HEK293 (cell line): ENCODE measurements around the gene ISOC1.

ENCODE experiments used
- CTCF ChIA-PET: fragments of 350-600 bp; formaldehyde crosslinking; extraction: SDS; loops from one replicate; lab custom pipeline; 2021; ENCODE audit warnings: antibody characterized with exemption; lab: Yijun Ruan, JAX
- POLR2A ChIA-PET: fragments of 300-600 bp; formaldehyde crosslinking; extraction: SDS; loops from one replicate; lab custom pipeline; 2020; ENCODE audit warnings: antibody characterized with exemption, inconsistent platforms; lab: Yijun Ruan, JAX
- H3K27ac ChIP-seq: fragments of 200-500 bp; sonication (Bioruptor generic); 2 replicates; pipeline ENCODE4 v1.5.1; 2014; ENCODE audit warnings: low read depth, low read length, control low read depth, inconsistent platforms; ENCODE audit errors: extremely low read depth
- H3K36me3 ChIP-seq, 2 experiments: fragments of 200-500 bp in 1 of 2; sonication (Bioruptor generic) in 1 of 2; 1 replicate in 1 of 2; 2 replicates in 1 of 2; pipeline ENCODE4 v1.5.1; 2014 to 2017; ENCODE audit warnings: inconsistent platforms in 2 of 2, low read length in 2 of 2; ENCODE audit not compliant: control insufficient read depth in 2 of 2, insufficient read depth in 1 of 2
- H3K4me1 ChIP-seq: fragments of 200-500 bp; sonication (Bioruptor generic); 2 replicates; pipeline ENCODE4 v1.5.1; 2014; ENCODE audit warnings: mild to moderate bottlenecking, low read length, inconsistent platforms; ENCODE audit not compliant: control insufficient read depth, insufficient read depth
- H3K4me3 ChIP-seq: 2 replicates; pipeline ENCODE4 v1.5.1; 2011; ENCODE audit warnings: low read depth, mild to moderate bottlenecking, control low read depth, low read length, moderate library complexity
- H3K9me3 ChIP-seq: fragments of 200-500 bp; sonication (Bioruptor generic); 2 replicates; pipeline ENCODE4 v1.5.1; 2014; ENCODE audit warnings: low read depth, low read length, inconsistent platforms; ENCODE audit not compliant: control insufficient read depth, insufficient read depth
- BCL11A ChIP-seq: fragments of 450-650 bp; formaldehyde crosslinking; IDR thresholded peaks from 2 replicates; pipeline ENCODE4 v1.5.1; 2016; ENCODE audit warnings: low read depth, missing biosample characterization, missing genetic modification characterization
- CTCF ChIP-seq: fragments of 450-650 bp; formaldehyde crosslinking; IDR thresholded peaks from 2 replicates; pipeline ENCODE4 v1.5.1; 2016; ENCODE audit warnings: missing biosample characterization, missing genetic modification characterization
- ELK4 ChIP-seq: IDR thresholded peaks from 2 replicates; pipeline ENCODE4 v1.6.1; 2011; ENCODE audit warnings: mild to moderate bottlenecking, low read depth, low read length, borderline replicate concordance
- INSM2 ChIP-seq: fragments of 450-650 bp; formaldehyde crosslinking; IDR thresholded peaks from 2 replicates; pipeline ENCODE4 v1.5.1; 2016; ENCODE audit warnings: missing biosample characterization, missing genetic modification characterization
- MZF1 ChIP-seq: fragments of 450-650 bp; formaldehyde crosslinking; IDR thresholded peaks from 2 replicates; pipeline ENCODE4 v1.5.1; 2017; ENCODE audit warnings: missing biosample characterization, missing genetic modification characterization, borderline replicate concordance
- SETDB1 ChIP-seq: IDR thresholded peaks from one replicate; pipeline ENCODE4 v1.6.1; 2017; ENCODE audit warnings: mild to moderate bottlenecking, low read length, moderate library complexity, mixed read lengths; ENCODE audit not compliant: insufficient read length
- TRIM28 ChIP-seq: IDR thresholded peaks from 2 replicates; pipeline ENCODE4 v1.6.1; 2011; ENCODE audit warnings: low read length, control low read depth, borderline replicate concordance
- ZEB2 ChIP-seq: fragments of 450-650 bp; formaldehyde crosslinking; IDR thresholded peaks from 2 replicates; pipeline ENCODE4 v1.5.1; 2016; ENCODE audit warnings: missing biosample characterization, missing genetic modification characterization
- ZFP37 ChIP-seq: fragments of 450-650 bp; formaldehyde crosslinking; IDR thresholded peaks from 2 replicates; pipeline ENCODE4 v1.5.1; 2016; ENCODE audit warnings: missing biosample characterization, missing genetic modification characterization
- ZNF501 ChIP-seq: fragments of 450-650 bp; formaldehyde crosslinking; IDR thresholded peaks from 2 replicates; pipeline ENCODE4 v1.5.1; 2016; ENCODE audit warnings: missing biosample characterization, missing genetic modification characterization
- ZNF529 ChIP-seq: fragments of 450-650 bp; formaldehyde crosslinking; IDR thresholded peaks from 2 replicates; pipeline ENCODE4 v1.5.1; 2017; ENCODE audit warnings: missing genetic modification characterization, missing biosample characterization; ENCODE audit not compliant: insufficient replicate concordance
- ZNF558 ChIP-seq: fragments of 450-650 bp; formaldehyde crosslinking; IDR thresholded peaks from 2 replicates; pipeline ENCODE4 v1.5.1; 2016; ENCODE audit warnings: missing biosample characterization, missing genetic modification characterization
- ZNF571 ChIP-seq: fragments of 450-650 bp; formaldehyde crosslinking; IDR thresholded peaks from 2 replicates; pipeline ENCODE4 v1.5.0; 2017; ENCODE audit warnings: missing biosample characterization, missing genetic modification characterization
- ZXDB ChIP-seq: fragments of 450-650 bp; formaldehyde crosslinking; IDR thresholded peaks from 2 replicates; pipeline ENCODE4 v1.5.1; 2016; ENCODE audit warnings: missing biosample characterization, missing genetic modification characterization
- TF ChIP-seq, protein P1 (sequence below): fragments of 450-650 bp; formaldehyde crosslinking; IDR thresholded peaks from 2 replicates; pipeline ENCODE4 v1.5.1; 2017; ENCODE audit warnings: missing biosample characterization, missing genetic modification characterization
- TF ChIP-seq, protein P2 (sequence below): fragments of 450-650 bp; formaldehyde crosslinking; IDR thresholded peaks from 2 replicates; pipeline ENCODE4 v1.5.1; 2017; ENCODE audit warnings: missing biosample characterization, missing genetic modification characterization

ISOC1 gene

DNA sequence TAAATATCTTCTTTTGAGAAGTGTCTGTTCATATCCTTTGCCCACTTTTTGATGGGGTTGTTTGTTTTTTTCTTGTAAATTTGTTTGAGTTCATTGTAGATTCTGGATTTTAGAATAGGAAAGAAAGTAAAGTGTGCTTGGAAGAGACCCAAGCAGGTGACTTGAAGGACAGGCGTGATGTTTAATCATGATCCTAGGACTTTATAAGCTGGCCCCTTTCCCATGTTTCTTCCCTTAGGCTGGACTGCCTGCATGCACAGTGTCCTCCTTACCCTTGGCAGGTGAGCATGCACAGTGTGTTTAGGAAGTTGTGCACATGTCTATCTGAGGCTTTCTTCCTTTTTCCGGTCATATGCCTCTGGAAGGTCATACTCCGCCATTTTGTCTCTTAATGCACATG is 61.3 kb downstream of the ISOC1 start:
- ChIA-PET CTCF (no interaction called here), POLR2A (no interaction called here)
- Histone ChIP-seq H3K4me1 (no peaks in the 10 kb centered on the region), H3K36me3 (no peaks in the 10 kb centered on the region), H3K4me3 (no peak overlapping the region), H3K27ac (no peak overlapping the region), H3K9me3 (no peaks in the 10 kb centered on the region)
- TF ChIP-seq ZNF558 (tag by site-specific recombination) (no peak), CTCF (tag by site-specific recombination) (no peak), ZXDB (tag by site-specific recombination) (no peak), ELK4 (no peak), ZFP37 (tag by site-specific recombination) (no peak), ZNF571 (tag by site-specific recombination) (no peak), INSM2 (no peak), BCL11A (tag by site-specific recombination) (no peak), ZEB2 (tag by site-specific recombination) (no peak)
- TF ChIP-seq, protein P1, sequence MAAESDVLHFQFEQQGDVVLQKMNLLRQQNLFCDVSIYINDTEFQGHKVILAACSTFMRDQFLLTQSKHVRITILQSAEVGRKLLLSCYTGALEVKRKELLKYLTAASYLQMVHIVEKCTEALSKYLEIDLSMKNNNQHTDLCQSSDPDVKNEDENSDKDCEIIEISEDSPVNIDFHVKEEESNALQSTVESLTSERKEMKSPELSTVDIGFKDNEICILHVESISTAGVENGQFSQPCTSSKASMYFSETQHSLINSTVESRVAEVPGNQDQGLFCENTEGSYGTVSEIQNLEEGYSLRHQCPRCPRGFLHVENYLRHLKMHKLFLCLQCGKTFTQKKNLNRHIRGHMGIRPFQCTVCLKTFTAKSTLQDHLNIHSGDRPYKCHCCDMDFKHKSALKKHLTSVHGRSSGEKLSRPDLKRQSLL (tag by site-specific recombination): no peak

DNA sequence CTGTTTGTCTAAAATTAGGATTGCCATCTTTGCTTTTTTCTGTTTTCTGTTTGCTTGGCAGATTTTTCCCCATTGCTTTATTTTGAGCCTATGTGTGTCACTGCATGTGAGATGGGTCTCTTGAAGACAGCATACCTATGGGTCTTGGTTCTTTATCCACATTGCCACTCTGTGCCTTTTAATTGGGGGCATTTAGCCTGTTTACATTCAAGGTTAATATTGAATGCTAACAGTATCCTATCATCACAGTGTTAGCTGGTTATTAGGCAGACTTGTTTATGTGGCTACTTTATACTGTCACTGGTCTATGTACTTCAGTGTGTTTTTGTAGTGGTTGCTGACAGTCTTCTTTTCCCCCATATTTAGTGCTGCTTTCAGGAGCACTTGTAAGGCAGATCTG is 67.3 kb downstream of the ISOC1 start:
- H3K9me3 ChIP-seq: no peaks in the 10 kb centered on the region
- TF ChIP-seq SETDB1 (peak; percentile 57), MZF1 (tag by site-specific recombination) (no peak), TRIM28 (0 out of 2 replicates have a peak, but pooled peaks have one; percentile 44), ZNF529 (tag by site-specific recombination) (peak; percentile 83), ZNF501 (tag by site-specific recombination) (no peak)
- TF ChIP-seq, protein P2, sequence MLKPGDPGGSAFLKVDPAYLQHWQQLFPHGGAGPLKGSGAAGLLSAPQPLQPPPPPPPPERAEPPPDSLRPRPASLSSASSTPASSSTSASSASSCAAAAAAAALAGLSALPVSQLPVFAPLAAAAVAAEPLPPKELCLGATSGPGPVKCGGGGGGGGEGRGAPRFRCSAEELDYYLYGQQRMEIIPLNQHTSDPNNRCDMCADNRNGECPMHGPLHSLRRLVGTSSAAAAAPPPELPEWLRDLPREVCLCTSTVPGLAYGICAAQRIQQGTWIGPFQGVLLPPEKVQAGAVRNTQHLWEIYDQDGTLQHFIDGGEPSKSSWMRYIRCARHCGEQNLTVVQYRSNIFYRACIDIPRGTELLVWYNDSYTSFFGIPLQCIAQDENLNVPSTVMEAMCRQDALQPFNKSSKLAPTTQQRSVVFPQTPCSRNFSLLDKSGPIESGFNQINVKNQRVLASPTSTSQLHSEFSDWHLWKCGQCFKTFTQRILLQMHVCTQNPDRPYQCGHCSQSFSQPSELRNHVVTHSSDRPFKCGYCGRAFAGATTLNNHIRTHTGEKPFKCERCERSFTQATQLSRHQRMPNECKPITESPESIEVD (tag by site-specific recombination): no peak

More for the DNA sequence above, 67.3 kb downstream of the ISOC1 start:
- ChIA-PET POLR2A (no interaction called here), CTCF (interaction anchor here (1.1 kb wide), 1 partner anchor 606 kb away, joined by 3 read pairs; no protein-coding TSS in a partner anchor)
- no peak overlapping the region for H3K4me3 ChIP-seq
- H3K27ac ChIP-seq: no peak overlapping the region
- no peaks in the 10 kb centered on the region; a peak in 1 of 3 replicates for H3K36me3 ChIP-seq
- no peaks in the 10 kb centered on the region for H3K4me1 ChIP-seq
